AG10803 (cell line): Measurements from ENCODE around the gene TM4SF1.

Experiments used
- DNase-seq: peaks from one replicate; pipeline ENCODE4 v3.0.0; 2010; ENCODE audit warnings: low read depth
- H3K4me3 ChIP-seq: 2 replicates; pipeline ENCODE4 v1.5.1; 2011; ENCODE audit warnings: mild to moderate bottlenecking, low read length, control low read depth
- TF ChIP-seq, protein P1 (sequence below): conservative IDR thresholded peaks from 2 replicates; pipeline ENCODE4 v1.5.1; 2011; ENCODE audit warnings: mild to moderate bottlenecking, low read length, control low read depth, inconsistent platforms

The TM4SF1 gene

DNA sequence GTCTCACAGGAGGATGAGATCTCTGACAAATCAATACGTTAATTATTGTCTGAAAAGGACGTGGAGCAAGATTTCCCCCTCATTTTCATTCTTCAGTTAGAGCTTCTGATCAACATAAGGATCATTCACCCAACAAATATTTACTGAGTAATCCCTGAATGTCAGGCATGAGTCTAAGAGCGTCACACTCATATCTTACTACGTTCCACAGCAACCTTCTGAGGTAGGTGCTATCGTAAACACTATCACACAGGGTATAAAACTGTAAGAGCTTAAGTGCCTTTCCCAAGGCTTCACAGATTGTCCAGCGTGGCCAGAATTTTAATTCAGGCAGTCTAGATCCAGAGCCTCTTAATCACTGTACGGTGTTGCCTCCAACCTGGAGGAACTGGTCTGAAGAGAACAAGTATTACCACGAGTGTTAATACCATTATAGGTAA lies 10.6 kb upstream of the TM4SF1 start:
- peak; percentile 96 for DNase-seq
- no peak overlapping the region for H3K4me3 ChIP-seq
- TF ChIP-seq, protein P1, sequence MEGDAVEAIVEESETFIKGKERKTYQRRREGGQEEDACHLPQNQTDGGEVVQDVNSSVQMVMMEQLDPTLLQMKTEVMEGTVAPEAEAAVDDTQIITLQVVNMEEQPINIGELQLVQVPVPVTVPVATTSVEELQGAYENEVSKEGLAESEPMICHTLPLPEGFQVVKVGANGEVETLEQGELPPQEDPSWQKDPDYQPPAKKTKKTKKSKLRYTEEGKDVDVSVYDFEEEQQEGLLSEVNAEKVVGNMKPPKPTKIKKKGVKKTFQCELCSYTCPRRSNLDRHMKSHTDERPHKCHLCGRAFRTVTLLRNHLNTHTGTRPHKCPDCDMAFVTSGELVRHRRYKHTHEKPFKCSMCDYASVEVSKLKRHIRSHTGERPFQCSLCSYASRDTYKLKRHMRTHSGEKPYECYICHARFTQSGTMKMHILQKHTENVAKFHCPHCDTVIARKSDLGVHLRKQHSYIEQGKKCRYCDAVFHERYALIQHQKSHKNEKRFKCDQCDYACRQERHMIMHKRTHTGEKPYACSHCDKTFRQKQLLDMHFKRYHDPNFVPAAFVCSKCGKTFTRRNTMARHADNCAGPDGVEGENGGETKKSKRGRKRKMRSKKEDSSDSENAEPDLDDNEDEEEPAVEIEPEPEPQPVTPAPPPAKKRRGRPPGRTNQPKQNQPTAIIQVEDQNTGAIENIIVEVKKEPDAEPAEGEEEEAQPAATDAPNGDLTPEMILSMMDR: no peak

DNA sequence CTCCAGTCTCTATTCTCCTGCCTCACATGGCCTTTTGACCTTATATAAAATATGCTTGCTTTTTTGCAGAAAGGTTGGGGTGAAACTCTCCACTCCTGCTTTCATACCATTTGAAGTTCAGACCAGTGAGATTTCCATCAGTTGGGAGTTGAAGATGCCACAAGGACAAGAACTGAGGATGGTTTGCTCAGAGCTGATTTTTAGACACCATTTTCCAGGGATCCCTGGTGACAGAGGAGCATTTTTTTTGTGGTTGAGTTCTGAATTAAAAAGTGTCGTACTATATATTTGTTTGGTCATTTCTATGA lies 8.8 kb upstream of the TM4SF1 start:
- no peak for DNase-seq
- TF ChIP-seq, protein P1: no peak
- H3K4me3 ChIP-seq: no peak overlapping the region

DNA sequence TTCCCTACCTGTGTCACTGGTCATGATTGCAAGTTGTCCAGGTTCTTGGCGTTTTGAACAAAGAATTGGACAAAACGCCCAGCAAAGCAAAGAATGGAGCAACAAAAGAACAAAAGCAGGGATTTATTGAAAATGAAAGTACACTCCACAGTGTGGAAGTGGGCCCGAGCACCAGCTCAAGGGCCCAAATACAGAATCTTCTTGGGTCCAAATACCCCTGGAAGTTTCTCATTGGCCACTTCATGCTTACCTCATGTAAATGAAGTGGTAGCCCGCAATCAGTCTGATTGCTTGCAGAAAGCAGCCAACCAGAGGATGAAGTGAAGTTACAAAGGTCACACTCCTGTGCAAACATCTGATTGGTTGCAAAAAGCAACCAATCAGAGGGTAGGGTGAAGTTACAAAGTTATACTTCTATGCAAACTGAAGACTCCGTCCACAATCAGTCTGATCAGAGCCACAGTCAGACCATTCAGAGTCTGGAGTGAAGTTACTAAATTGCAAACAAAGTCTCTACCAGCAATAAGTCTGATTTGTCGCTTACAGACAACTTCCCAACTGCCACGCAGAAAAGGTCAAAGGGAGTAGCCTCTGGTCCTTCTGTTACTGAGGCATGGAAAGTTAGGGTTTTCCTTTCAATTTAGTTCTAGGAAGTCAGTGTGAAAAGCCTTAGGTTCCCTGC lies 8.3 kb upstream of the TM4SF1 start:
- no peak overlapping the region for H3K4me3 ChIP-seq
- DNase-seq: no peak
- TF ChIP-seq, protein P1: no peak

DNA sequence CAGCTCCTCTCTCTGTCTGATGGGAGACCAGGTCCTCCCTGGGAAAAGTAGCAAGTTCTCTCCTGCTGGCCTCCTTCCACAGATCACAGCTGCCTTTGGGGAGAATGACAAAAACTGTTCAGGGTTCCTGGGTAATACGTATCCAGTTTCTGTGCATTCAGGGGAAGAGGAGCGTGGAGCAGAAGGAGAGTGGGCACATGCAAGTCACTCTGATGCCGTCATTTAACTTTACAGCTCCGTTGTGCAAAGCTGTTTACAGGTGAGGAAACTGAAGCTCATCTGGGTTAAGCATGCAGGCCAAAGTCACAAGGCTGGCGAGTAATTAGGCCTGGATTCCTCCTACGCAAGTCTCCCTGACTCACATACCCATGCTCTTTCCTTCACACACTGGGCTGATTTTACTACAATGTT lies 7.5 kb upstream of the TM4SF1 start:
- TF ChIP-seq, protein P1: no peak
- DNase-seq: peak; percentile 93
- no peak overlapping the region for H3K4me3 ChIP-seq

DNA sequence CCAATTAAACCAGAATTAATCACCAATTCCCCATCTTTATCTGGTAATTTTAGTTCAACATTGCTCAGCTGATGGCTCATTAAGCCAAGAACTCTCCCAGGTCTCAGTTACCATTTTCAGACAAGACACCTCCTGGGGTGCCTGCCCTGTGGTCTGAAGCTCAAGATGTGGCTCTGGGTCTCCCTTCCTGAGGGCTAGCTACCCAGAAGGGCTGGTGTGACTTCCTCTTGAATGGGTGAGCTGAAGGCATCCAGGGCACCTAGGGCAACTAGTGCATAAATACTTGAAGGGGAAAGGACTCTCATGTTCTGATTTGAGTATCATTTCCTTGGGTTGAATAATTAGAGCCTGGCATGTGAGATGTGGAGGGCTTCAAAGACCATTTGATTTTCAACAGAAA lies 6.7 kb upstream of the TM4SF1 start:
- H3K4me3 ChIP-seq: no peak overlapping the region
- DNase-seq: no peak
- TF ChIP-seq, protein P1: no peak

DNA sequence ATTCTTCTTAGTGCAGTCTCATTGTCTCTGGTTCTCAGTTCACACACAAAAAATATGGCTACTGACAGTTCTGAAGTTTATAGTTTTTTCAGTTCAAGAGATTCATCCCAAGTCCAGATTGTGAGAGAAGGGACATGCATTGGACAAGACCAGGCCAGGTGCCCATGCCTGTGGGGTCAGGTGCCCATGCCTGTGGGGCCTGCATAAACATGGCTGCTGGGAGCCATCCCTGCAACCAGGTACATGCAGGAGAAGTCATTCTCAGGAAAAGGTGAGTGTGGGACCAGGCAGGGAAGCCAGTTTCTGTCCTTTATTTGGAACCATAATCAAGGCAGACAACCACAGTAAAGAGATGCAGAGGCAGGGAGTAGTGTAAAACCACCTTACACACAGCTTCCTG lies 6.3 kb upstream of the TM4SF1 start:
- DNase-seq: no peak
- TF ChIP-seq, protein P1: no peak
- no peak overlapping the region for H3K4me3 ChIP-seq

DNA sequence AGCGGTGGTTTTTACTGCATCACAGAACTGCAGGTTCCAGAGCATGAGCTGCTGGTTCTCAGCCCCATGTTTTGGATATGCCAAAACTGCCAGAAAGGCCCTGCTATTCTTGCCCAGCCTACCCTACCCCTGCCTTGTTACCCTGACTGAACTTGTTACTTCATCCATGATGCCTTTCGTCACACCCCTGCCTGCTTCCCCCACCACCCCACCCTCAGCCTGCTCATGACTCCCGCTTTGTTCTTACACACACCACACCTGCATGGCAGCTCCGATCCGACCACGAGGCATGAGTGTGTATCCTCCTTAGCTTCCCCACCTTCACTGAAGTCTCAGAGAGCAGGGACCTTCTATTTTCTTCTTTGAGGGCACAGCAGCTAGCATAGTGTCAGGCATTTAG lies 5.1 kb upstream of the TM4SF1 start:
- TF ChIP-seq, protein P1: no peak
- H3K4me3 ChIP-seq: no peak overlapping the region
- DNase-seq: no peak
